Ectodermal cell (in vitro differentiated cells): ENCODE measurements around the gene SHB.

Source experiments
- H3K27ac ChIP-seq: 2 replicates; pipeline ENCODE4 v1.7.0; 2013; ENCODE audit warnings: mild to moderate bottlenecking, low read depth, low read length; ENCODE audit not compliant: insufficient read depth, poor library complexity, severe bottlenecking
- H3K27me3 ChIP-seq: 2 replicates; pipeline ENCODE4 v1.7.0; 2013; ENCODE audit warnings: mild to moderate bottlenecking, low read length; ENCODE audit not compliant: insufficient read depth, control insufficient read depth, poor library complexity, severe bottlenecking
- H3K36me3 ChIP-seq: one replicate; pipeline ENCODE4 v1.7.0; 2013; ENCODE audit warnings: low read length; ENCODE audit not compliant: control insufficient read depth, insufficient read depth
- H3K4me1 ChIP-seq: one replicate; pipeline ENCODE4 v1.7.0; 2013; ENCODE audit warnings: low read length; ENCODE audit not compliant: control insufficient read depth, insufficient read depth
- H3K4me3 ChIP-seq: 2 replicates; pipeline ENCODE4 v1.7.0; 2013; ENCODE audit warnings: low read depth, low read length, control low read depth; ENCODE audit not compliant: insufficient read depth
- H3K9me3 ChIP-seq: 2 replicates; pipeline ENCODE4 v1.7.0; 2013; ENCODE audit warnings: mild to moderate bottlenecking, low read length, moderate library complexity; ENCODE audit not compliant: control insufficient read depth
- WGBS, 2 experiments: methylation state at CpG; one replicate each; pipeline ENCODE4 v1.1.7; 2013; ENCODE audit warnings: missing lambda C conversion rate in 2 of 2; 5-methylcytosine and 5-hydroxymethylcytosine counted together

SHB gene

DNA sequence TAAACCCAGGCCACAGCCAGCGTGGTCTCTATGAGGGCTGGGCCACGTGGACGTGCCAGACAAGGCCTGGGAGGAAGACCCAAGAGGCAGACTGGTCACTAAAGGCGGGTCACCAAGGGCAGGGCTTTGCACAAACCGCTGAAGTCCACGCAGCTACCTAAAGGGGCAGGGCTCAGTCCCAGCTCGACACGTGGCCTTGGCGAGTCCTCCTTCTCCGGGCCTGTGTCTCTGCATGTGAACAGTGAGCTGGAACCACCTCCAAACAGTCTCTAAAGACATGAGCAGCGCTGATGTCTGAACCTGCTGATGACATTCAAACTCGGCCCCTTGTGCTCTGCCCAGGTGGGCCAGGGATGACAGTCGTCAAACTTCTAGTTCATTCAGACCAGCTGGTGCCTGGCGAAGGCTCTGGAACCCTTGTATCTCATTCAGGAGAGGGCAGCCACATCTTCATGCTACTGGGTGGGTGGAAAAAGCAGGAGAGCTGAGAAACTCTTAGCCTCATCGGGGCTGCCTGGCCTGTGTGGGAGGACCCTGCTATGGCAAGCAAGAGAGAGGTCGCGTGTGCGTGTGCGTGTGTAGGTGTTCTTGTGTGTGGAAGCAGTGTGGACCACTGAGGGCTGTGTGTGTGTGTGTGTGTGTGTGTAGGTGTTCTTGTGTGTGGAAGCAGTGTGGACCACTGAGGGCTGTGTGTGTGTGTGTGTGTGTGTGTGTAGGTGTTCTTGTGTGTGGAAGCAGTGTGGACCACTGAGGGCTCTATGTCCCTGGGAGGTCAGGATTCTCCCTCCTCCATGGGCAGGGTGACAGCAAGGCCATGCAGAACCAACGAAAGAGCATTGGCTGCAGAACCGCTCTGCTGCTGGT is 151.0 kb downstream of the SHB start:
- Histone ChIP-seq H3K9me3 (no peaks in the 10 kb centered on the region), H3K27me3 (no peaks in the 10 kb centered on the region), H3K36me3 (no peaks in the 10 kb centered on the region), H3K27ac (no peak overlapping the region), H3K4me3 (no peak overlapping the region), H3K4me1 (peaks cover 32% of the 10 kb centered on the region)
- 94 to 95% methylated on average over 21 of the region's 21 CpGs for WGBS, 2 experiments

DNA sequence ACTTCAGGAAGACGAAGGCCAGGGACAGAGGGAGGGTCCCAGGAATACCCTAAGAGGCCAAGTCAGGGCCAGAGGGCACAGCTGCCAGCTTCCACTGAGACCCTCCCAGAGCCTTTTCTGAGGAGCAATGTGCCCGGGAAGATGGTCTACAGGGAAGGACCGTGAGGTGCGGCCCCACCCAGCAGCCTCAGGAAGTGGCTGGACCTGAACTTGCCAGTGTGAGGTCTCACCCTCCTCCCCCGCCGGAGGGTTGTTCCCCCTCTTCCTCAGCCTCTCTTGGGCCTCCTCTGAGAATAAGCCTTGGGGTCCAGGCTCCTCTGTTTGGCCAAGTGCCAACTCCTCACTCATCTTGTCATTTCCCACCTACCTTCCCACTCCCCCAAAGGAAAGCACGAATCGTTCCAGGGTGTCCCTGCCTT is 151.7 kb downstream of the SHB start:
- Histone ChIP-seq H3K4me3 (no peak overlapping the region), H3K36me3 (no peaks in the 10 kb centered on the region), H3K4me1 (peaks cover 27% of the 10 kb centered on the region), H3K9me3 (no peaks in the 10 kb centered on the region), H3K27ac (no peak overlapping the region), H3K27me3 (no peaks in the 10 kb centered on the region)
- WGBS, 2 experiments, result 89 to 92% methylated on average over 8 of the region's 8 CpGs

DNA sequence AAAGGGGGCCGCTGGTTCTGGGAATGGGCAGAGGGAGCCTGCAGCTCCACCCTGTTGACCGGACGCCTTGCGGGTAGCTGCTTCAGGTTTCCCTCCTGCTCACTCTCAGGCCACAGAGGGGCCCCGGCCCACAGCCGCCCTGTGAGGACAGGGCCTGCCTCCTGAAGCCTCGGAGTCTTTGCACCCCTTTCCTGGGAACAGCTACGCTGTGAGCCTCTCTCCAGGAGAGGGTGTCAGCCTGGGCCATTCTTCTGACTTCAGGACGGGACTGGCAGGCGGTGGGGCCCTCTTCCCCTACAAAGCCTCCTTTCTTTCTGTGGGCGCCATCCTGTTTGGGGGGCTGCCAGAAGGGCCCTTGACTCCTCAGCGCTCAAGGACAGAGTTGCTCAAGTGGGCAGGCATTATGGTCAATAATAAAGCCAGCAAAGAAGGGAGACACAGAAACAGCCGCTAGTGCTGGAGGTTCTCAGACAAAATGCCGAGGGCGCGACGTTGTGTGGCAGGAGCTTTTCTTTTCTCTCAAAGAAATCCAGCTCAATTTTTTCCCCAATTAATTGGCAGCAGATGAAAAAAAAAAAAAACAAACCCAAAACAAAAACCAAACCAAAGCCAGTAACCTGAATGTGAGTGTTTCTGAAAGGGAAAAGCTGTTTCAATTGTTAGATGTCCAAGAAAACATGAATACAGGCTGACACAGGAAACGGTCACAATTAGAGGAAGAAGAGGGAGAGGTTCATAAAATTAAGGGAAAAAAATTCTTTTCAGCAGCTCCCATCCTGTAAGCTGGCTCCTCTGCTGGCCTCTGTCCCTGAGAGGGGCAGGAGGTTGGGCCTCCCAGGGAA is 152.3 kb downstream of the SHB start:
- WGBS, 2 experiments, result 92 to 94% methylated on average over 18 of the region's 18 CpGs
- Histone ChIP-seq H3K27ac (no peak overlapping the region), H3K9me3 (no peaks in the 10 kb centered on the region), H3K4me3 (no peak overlapping the region), H3K4me1 (peaks cover 27% of the 10 kb centered on the region), H3K27me3 (no peaks in the 10 kb centered on the region), H3K36me3 (no peaks in the 10 kb centered on the region)

DNA sequence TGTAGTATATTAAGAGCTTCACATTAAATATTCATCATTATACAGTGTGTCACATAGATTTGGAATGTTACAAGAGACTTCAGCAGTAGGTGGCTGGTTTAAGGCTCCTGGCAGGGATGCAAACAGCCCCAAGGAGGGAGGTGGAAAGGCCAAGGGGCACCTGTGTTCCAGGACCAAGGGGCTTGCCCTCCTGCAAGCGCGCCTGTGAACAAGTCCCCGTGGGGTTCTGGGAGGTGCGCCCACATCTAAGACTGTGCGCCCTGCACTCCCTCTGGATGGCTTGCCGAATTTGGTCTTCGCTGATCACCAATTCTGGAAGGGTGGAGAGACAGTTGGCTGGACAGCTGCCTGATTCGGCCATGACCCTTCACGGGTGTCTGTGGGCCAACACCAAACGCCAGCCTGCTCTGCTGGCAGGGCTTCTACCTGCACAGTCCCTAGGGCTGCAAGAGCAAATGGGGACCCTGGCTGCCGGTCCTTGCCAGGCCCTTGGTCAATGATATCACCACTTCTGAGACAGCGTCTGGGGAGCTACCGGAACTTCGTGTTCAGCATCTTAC is 153.0 kb downstream of the SHB start:
- peaks cover 26% of the 10 kb centered on the region for H3K4me1 ChIP-seq
- no peaks in the 10 kb centered on the region for H3K9me3 ChIP-seq
- H3K4me3 ChIP-seq, result no peak overlapping the region
- H3K27ac ChIP-seq, result no peak overlapping the region
- no peaks in the 10 kb centered on the region for H3K27me3 ChIP-seq
- no peaks in the 10 kb centered on the region for H3K36me3 ChIP-seq
- 95 to 96% methylated on average over 14 of the region's 14 CpGs for WGBS, 2 experiments

DNA sequence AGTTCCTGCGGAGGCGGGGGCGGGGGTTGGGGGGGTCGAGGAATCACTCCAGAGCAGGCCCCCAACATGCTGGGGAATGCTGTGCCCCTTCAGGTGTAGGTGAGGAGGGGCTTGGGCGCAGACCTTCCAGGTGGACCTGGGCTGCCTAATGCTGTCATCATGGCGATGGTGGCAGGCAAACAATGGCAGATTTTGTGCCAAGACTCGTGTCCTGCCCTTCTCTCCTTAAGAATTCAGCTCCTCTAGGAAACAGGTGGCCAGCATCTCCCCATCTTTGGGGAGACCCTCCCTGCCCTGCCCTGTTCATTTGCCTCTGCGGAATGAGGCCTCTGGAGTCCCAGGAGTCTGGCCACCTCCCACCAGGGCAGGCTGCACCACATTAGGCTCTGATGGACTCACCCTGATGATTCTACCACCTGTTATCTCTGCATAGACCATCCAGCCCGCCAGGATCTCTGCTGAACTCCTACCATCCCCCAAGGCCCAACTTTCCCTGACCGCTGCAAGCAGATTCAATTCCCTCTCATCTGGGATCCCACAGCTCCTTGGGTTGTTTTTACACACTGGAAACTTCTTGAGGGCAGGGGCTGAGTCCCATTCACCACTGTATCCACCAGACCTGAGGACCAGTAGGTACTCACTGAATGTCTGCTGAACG is 154.2 kb downstream of the SHB start:
- Histone ChIP-seq H3K4me3 (no peak overlapping the region), H3K36me3 (no peaks in the 10 kb centered on the region), H3K27ac (no peak overlapping the region), H3K4me1 (peaks cover 15% of the 10 kb centered on the region), H3K9me3 (no peaks in the 10 kb centered on the region), H3K27me3 (no peaks in the 10 kb centered on the region)
- 89 to 90% methylated on average over 11 of the region's 11 CpGs for WGBS, 2 experiments

DNA sequence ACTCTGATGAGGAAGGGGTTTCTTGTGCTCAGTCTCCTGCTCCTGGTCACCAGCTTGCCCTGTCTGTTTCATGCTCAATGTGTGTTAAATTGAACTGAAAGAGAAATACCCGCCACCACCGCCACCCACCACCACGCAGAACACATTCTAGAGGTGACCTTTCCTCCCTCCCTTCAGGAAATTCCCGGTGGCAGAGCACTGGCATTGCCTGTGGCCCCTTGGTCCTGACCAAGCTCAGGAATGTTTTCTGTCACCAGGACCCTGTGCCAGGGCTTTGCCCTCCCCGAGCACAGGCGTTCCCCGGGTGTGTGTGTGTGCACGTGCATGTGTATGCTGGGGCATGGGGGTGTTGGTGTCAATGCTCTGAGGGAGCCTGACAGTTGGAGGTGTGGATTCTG is 154.9 kb downstream of the SHB start:
- H3K9me3 ChIP-seq, result no peaks in the 10 kb centered on the region
- H3K4me1 ChIP-seq, result peaks cover 10% of the 10 kb centered on the region
- H3K27ac ChIP-seq, result no peak overlapping the region
- H3K27me3 ChIP-seq, result no peaks in the 10 kb centered on the region
- 92 to 95% methylated on average over 8 of the region's 8 CpGs for WGBS, 2 experiments
- no peak overlapping the region for H3K4me3 ChIP-seq
- H3K36me3 ChIP-seq, result no peaks in the 10 kb centered on the region

DNA sequence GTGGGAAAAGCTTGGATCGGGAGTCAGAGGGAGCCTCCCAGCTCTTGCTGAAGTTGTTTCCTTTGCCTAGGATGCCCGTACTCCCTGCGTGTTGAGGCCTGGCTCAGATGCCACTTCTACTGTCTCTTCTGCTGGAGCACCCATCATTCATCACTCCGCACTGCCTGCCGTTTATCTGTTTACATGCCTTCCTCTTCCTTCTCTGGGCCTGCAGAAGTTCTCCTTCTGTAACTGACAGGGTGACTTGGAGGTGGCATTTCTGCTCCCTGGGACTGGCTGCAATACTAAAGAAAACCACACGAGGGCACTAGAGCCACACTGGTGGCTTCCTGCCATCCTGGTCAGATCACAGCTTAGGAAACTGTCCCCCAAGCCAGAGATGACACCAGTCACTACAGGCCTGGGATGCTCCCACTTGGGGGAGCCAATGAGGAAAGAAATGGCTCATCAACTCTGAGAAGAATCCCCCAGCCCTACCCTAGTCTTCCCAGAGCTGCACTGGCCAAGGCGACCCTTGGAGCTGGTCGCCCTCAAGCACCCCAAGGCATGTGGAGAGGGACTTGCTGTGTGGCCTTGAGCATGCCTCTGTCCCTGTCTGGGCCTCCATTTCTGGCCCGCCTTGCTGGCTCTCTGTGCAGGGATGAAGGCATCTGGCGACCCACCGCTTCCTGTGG is 155.4 kb downstream of the SHB start:
- no peaks in the 10 kb centered on the region for H3K27me3 ChIP-seq
- no peaks in the 10 kb centered on the region for H3K36me3 ChIP-seq
- peaks cover 5% of the 10 kb centered on the region for H3K4me1 ChIP-seq
- no peaks in the 10 kb centered on the region for H3K9me3 ChIP-seq
- no peak overlapping the region for H3K4me3 ChIP-seq
- WGBS, 2 experiments, result 66% methylated on average over 11 of the region's 11 CpGs
- H3K27ac ChIP-seq, result no peak overlapping the region

DNA sequence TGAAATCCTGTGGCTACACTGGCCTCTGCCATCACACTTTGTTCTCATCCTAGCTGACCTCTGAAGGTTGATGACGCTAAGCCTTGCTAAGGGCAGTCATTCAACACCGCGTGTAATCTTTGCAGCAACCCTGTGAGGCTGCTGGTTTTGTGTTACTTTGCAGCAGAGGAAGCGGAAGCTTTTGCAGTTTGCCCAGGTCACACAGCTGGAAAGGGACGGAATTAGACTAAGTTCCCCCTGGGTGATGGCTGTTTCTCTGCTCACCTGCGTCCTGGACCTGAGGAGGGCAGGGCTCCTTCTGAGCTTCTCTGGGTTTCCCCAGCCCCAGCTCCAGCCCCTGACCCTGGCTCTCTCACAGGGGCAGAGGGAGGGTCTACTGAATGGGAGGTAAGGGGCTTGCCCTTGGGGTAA is 157.8 kb downstream of the SHB start:
- WGBS, 2 experiments, result 79 to 80% methylated on average over 6 of the region's 6 CpGs

DNA sequence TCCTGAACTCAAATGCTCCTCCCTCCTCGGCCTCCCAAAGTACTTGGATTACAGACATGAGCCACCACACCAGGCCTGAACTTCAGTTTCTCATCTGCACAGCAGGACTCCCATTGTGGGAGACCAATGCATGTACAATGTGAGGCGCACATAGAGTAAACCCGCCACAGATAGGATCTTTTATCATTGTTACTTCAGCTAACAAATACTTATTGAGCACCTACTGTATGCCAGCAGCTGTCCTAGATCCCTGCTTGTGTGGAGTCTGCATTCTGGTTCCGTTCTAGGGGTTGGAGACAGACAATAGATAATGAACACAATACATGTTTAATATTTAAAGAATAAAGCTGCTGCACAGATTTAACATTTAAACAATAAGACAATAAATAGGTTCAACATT is 158.8 kb downstream of the SHB start:
- Histone ChIP-seq H3K27me3 (peaks cover 3% of the 10 kb centered on the region), H3K9me3 (no peaks in the 10 kb centered on the region), H3K4me1 (peaks cover 4% of the 10 kb centered on the region), H3K27ac (no peak overlapping the region), H3K4me3 (no peak overlapping the region), H3K36me3 (no peaks in the 10 kb centered on the region)
- WGBS, 2 experiments, result 94 to 96% methylated on average over 4 of the region's 4 CpGs

More for the DNA sequence above, 157.8 kb downstream of the SHB start:
- Histone ChIP-seq H3K27me3 (no peaks in the 10 kb centered on the region), H3K36me3 (no peaks in the 10 kb centered on the region), H3K4me3 (no peak overlapping the region), H3K4me1 (peaks cover 4% of the 10 kb centered on the region), H3K27ac (no peak overlapping the region), H3K9me3 (no peaks in the 10 kb centered on the region)
